AG10803 (cell line): ENCODE data around the gene SLC7A7.
"Not testable (repeated sequence)": the region's sequence is repeated elsewhere in the genome, so short reads cannot be mapped to it uniquely, and the experiment has no call there.

Experiments
- DNase-seq: peaks from one replicate; pipeline ENCODE4 v3.0.0; 2010; ENCODE audit warnings: low read depth
- H3K4me3 ChIP-seq: 2 replicates; pipeline ENCODE4 v1.5.1; 2011; ENCODE audit warnings: mild to moderate bottlenecking, low read length, control low read depth
- CTCF ChIP-seq: conservative IDR thresholded peaks from 2 replicates; pipeline ENCODE4 v1.5.1; 2011; ENCODE audit warnings: mild to moderate bottlenecking, low read length, control low read depth, inconsistent platforms

Gene SLC7A7

GRCh38 chr14:22814373-22814772, 862 bp downstream of the SLC7A7 start:
- H3K4me3 ChIP-seq = no peak overlapping the region
- no peak for DNase-seq
- TF ChIP-seq CTCF = no peak

DNA sequence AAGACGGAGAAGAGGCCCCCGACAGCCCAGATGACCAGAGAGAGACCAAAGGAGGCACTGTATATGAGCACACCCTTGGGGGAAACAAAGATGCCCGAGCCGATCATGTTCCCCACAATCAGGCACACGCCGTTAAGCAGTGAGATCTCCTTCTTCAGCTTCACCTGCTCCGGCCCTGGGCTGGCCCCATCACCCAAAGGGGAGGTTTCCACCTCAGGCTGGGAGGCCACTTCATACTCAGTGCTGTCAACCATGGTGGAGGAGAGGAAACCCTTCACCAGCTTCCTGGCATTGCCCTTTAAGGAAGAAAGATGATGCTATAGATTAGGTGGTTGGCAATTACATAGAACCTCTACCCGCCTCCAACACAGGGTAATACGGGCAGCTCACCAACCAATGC, 2.1 kb downstream of the SLC7A7 start:
- TF ChIP-seq CTCF = no peak
- DNase-seq = no peak
- no peak overlapping the region for H3K4me3 ChIP-seq

DNA sequence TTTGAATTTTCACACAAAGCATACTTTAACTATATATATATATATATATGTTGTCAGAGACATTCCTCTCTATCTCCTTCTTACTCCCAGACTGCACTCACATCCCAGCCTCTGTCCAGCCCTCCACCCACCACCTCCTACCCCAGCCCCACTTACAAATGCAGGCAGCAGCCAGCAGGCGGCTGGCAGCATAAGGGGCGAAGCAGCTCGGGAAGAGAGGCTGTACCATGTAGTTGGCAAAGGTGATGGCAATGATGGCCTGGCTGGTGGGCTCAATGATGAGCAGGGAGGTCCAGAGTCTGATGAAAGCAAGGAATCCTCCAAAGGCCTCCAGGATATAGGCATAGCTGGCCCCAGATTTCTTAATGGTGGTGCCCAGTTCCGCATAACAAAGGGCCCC, 2.5 kb downstream of the SLC7A7 start:
- no peak for TF ChIP-seq CTCF
- no peak for DNase-seq
- no peak overlapping the region for H3K4me3 ChIP-seq

DNA sequence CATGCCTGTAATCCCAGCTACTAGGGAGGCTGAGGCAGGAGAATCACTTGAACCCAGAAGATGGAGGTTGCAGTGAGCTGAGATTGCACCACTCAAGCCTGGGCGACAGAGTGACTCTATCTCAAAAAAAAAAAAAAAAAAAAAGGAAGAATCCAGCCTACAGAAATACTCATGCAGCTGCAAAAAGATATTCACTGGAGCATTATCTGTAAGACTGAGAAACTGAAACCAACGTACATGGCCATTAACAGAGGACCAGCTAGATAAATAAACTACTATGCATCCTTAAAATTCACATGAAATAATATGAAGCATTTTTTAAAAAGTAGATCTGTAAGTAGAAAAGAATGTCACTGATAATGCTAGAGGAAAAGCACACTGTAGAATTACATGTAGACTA, 3.5 kb downstream of the SLC7A7 start:
- DNase-seq = no peak
- TF ChIP-seq CTCF = no peak
- H3K4me3 ChIP-seq = no peak overlapping the region

DNA sequence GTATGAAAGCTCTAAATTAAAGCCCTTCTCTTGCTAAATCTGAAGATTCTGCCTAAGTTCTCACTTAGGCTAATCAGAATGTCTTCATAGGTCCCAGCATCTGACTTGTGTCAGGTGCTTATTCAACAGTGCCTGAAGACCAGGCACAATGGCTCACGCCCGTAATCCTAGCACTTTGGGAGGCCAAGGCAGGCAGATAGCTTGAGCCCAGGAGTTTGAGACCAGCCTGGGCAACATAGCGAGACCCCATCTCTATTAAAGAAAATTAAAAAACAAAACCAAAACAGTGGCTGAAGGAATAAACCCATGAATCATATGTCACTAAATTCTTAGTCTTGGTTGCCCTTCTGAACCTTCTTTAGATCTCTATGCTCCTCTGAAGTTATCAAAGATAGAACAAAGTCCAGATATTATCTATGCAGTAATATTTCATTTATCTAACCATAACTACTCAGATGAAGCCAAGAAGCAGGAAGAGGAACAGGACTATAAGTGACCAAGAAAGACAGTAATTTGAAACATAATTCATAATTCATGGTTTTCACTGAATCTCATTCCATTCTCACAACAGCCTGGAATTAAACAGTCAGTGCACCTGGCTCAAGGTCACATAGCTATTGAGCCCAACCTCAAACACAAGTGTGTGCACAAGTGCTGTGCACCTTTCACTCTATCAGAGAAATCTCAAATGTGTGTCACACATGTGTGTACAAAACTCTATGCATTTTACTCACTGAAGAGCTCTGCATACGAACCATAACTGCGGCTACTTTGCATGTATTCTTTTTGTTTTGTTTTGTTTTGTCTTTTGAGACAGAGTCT, 6.6 kb downstream of the SLC7A7 start:
- DNase-seq = no peak
- no peak overlapping the region for H3K4me3 ChIP-seq
- no peak for TF ChIP-seq CTCF

- no peak for TF ChIP-seq CTCF
- no peak for DNase-seq
- H3K4me3 ChIP-seq = no peak overlapping the region
Observed at GRCh38 chr14:22807432-22808087, 7.7 kb downstream of the SLC7A7 start.

DNA sequence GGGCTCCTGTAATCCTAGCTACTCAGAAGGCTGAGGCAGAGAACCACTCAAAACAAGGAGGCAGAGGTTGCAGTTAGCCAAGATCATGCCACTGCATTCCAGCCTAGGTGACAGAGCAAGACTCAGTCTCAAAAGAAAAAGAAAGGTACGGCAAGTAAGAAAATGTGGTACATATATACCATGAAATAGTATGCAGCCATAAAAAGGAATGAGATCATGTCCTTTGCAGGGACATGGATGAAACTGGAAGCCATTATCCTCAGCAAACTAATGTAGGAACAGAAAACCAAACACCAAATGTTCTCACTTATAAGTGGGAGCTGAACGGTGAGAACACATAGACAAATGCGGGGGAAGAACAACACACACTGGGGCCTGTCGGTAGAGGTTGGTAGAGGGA, 10.0 kb downstream of the SLC7A7 start:
- not testable (repeated sequence) for H3K4me3 ChIP-seq, DNase-seq

GRCh38 chr14:22803687-22803974, 11.6 kb downstream of the SLC7A7 start:
- TF ChIP-seq CTCF = no peak
- no peak for DNase-seq
- no peak overlapping the region for H3K4me3 ChIP-seq
